D341Med (cell line): ENCODE measurements around the gene COL9A3.
A peak's percentile ranks its signal among the peaks of the same experiment; 100 is the strongest.

Experiments
- DNase-seq: peaks from one replicate; pipeline ENCODE4 v3.0.0; 2012; ENCODE audit warnings: low spot score

COL9A3 gene

DNA sequence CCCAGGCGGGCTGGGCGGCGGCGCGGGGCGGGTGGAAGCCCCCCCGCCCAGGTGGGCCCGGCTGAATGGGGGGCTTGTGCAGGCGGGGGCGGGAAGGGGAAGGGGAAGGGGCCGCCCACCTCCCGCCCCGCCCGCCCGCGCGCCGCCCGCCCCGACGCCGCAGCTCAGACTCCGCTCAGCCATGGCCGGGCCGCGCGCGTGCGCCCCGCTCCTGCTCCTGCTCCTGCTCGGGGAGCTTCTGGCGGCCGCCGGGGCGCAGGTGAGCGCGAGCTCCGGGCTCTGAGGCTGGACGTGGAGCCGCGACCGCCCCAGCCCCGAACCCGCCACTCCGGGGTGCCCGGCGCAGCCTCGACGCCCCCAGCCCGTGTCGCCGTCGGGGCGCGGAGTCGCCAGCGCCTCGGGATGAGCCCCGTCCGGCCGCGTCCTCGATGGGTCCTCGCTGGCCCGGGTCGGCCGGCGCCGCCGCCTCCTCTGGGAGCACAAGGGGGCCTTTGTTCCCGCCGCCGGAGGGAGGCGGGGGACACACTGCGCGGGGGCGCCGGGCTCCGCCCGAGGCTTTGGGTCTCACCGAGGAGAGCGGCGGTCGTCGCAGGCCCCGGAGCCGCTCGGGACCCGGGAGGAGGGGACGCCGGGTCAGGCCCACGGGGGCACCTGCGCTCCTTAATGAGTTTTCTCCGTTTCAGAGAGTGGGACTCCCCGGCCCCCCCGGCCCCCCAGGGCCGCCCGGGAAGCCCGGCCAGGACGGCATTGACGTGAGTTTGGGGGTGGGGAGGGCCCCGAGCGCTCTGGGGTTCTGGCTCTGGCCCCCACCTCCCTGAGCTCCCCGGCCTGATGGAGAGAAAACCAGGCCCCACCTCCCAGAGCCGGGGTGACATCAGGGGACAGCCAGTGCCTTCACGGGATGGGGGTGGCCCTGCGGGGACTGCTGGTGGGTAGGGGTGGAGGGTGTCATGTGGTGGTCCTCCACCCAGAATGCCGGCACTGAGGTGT is at the start of gene COL9A3:
Gene COL9A3 (plus strand): TSS at position 167 of the 990 bp plus-strand sequence. CDS start 15 bp downstream, at position 182.
- DNase-seq, result peak; percentile 81

DNA sequence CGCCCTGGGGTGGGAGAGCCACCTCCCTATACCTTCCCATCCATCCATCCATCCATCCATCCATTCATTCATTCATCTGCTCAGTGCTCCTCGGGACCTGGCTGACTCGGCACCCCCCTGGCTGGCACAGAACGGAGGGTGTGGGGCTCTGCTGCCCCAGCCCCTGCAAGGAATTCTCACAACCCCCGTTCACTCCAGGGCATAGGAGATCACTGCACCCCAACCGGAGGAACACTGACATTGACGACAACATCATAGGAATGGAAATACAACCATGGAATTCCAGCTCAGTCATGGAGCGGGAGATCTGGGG is 48.7 kb upstream of the COL9A3 start:
- no peak for DNase-seq

- DNase-seq, result no peak
Measured at GRCh38 chr20:62768551-62769287, 48.1 kb upstream of the COL9A3 start.

DNA sequence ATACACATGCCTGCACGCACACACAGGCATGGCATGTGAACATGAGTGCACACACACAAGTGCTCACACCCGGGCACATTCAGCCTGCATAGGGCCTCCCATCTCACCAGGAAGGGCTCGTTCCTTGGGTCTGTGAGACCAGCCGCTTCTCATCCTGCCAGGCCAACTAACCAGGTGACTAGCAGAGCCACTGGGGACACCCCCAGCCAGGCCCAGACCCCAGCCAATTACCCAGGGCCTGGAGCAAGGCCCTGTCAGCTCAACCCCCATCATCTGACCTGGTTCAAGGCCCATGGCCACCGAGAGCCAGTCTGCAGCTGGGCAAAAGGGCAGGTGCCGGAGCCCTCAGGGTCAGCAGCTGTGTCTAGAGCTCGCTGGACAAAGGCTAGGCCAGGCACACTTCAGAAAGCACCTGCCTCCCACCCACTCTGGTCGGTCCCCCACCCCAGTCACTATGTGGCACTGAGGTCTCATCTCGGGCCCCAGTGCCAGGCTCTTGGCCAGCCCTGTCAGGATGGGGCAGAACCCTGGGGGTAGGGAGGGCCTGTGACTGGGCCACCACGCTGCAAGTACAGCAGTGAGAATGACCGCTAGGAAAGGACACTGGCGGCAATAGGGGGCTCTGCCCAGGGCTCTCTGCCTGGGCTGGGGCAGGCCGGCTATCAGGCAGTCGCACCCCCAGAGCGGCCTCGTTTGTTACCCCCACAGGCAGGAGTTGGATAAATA is 47.3 kb upstream of the COL9A3 start:
- no peak for DNase-seq

DNA sequence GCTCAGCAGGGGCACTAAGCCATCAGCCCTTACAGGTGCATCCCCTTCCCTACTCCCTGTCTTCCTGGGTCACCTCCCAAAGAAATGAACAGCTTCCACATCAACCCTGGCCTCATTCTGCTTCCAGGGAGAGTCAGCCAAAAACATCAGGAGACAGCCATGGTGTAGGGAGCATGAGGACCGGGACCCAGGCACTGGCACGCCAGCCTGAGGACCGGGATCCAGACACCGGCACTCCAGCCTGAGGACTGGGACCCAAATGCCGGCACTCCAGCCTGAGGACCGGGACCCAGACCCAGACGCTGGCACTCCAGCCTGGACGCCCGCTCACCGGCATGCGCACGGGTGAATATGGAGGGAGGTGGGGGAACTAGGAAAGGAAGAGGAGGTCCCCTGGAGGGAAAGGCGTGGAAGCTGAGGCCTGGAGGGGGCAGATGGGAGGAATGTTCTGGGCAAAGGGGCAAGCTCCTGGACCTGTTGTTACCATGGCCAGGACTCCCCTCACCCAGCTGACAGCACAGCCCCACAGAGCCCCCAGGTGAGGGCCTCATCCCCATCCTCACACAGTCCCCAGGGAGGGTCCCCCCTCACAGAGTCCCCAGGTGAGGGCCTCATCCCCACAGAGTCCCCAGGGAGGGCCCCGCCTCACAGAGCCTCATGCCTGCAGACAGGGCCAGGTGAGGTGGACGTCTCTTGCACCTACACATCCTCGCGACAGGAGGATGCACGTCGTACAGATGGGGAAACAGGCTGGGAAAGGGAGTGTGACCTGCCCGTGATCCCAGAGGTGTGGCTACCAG is 46.5 kb upstream of the COL9A3 start:
- DNase-seq, result no peak

- no peak for DNase-seq
Measured at GRCh38 chr20:62770916-62771315, 45.9 kb upstream of the COL9A3 start.

DNA sequence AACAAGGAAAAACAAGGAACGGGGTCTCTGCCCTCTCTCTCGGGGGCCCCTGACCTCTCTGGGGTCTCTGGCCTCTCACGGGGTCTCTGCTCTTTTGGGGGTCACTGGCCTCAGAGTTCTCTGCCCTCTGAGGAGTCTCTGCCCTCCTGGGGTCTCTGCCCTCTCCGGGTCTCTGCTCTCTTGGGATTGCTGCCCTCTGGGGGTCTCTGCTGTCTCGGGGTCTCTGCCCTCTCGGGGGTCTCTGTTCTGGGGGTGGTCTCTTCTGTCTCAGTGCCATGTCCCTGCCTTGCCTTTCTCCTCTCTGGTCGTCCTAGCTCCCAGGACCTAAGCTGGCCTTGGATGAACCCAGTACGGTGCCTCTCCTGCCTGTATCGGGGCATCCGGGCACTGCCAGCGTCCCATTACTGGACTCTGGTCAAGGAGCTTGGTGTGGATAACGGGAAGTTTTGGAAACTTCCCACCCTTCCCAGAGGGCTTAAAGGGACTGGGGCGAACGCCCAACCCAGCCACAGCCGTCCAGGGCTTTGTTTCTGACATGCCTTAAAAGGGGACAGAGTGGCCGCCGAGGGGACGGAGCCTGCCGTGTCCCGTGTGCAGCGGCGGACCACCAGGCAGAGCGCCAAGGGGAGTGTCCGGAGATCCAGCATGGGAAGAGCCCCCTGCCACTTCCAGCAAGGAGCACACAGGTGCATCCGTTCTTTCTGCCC is 45.3 kb upstream of the COL9A3 start:
- DNase-seq, result no peak

- DNase-seq, result no peak
Measured at GRCh38 chr20:62772103-62772611, 44.7 kb upstream of the COL9A3 start.

DNA sequence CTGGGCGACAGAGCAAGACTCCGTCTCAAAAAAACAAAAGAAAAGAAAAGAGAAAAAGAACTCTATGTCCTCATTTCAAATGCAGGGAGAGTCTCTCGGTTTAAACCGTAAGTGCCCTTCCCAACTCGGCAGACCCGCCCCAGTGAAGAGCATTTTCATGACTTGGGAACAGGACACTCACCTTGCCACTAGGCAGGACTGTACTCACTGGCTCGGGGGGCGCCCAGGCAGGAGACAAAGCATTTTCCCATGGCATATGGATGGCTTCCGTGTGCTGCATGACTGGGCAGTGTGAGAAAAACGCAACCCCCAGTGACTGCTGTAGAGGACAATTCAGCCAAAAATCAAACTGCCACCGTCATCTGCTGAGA is 44.2 kb upstream of the COL9A3 start:
- DNase-seq, result no peak

DNA sequence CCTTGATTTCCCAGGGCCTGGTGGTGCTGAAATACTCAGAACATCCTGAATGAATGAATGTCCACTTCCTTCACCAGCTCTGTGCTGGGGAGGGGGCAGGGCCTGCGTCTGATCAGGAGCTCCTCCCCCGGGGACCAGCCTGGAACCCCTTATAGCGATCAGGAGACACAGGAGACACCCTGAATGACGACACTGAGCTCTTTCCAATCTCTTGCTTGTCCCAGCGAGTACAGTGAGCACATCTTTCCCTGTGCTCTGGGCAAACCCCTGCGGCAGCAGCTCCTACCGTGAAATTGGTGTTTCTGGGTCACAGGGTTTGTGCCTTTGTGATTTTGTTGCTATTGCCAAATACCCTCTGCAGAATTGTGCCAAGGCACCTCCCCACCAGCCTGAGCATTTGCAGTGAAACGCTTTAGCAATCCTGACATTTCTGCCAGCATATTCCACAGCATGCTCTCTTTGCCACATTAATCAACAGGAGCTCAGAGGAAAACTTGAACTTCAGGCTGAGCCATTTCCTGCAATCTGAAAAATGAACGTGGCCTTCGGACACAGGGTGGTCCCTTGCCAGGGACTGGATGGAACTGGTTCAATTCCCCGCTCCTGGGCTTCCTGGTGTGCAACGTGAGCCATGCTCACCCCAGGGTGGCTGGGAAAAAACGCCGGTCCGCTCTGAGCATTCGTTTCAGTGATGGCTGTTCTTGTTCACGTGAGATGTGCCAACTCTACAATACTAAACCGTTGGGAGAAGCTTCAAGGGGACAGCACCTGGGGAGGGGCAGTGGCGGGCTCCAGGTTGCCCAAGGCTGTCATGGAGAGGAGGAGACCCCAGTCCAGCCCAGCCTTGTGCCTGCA is 43.6 kb upstream of the COL9A3 start:
- DNase-seq, result no peak

DNA sequence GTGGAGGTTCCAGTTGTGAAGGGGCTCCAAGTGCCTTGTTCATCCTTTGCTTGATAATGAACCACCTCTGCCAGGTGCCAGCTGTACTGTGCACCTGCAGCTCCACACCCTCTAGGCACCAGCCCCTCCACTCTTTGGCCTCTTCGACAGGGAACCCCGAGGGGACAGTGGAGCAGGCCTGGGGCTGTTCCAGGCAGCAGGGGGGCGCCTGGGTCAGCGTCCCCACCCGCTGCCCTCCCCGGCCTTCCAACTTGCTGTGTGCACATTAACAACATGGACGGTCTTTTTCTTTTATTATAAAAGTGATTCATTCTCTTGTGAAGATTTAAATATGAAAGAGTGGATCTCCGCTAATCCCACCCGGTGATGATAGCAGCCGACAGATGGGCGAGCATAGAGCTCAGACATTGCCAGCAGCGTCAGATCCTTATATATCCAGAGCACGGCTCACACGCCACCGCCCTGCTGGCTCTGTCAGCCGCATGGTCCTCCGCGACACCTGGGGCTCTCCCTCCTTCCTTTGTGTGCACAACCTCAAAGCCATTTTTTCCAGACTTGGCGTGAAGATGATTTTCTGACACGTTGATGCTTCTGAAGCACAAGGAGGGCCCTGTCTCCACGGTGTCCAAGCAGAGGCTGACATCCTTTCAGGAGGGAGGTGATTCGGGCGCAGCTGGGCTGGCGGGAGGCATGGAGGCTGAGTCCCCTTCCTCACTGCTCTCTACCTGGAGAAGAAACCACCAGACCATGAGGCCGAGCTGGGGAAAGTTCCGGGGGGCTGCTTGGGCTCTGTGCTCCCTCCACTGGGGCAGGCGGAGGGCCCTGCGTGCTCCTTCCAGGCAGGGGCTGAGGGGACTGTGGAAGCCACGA is 42.8 kb upstream of the COL9A3 start:
- peak; percentile 85 for DNase-seq

DNA sequence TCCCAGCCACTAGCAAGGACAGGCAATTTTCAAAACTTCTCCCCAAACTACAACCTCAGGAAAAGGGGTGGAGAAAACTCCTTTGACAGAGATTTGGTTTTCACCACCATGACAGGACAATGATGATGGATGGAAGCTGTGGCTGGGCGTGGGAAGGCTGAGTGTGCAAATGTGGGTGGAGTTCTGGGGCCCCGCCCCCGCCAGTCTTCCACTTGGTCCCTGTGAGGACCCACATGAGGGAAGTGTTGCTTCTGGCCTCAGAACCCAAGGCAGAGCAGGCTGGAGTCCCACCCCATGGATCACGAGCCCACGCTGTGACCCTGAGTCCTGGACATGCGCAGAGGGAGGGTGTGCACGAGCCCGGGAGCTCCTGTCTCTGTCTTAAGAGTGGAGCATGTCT is 42.1 kb upstream of the COL9A3 start:
- no peak for DNase-seq

DNA sequence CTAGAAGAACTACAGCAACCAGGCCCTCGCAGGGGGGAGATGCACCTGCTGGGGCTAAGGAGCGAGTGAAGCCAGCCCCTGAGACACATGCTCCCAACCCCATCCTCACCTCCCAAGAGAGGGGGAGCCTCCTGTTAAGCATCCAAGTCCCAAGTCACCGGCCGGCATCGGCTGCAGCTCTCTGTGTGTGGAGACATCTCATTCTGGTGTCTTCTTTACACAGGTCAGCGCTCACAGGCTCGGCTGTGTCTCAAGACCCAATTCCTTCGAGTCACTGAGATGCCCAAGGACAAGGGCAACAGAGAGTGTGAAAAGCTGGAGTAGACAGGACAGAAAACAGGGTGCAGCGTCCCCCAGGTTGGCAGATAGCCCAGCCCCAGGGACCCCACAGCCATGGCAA is 41.6 kb upstream of the COL9A3 start:
- no peak for DNase-seq

DNA sequence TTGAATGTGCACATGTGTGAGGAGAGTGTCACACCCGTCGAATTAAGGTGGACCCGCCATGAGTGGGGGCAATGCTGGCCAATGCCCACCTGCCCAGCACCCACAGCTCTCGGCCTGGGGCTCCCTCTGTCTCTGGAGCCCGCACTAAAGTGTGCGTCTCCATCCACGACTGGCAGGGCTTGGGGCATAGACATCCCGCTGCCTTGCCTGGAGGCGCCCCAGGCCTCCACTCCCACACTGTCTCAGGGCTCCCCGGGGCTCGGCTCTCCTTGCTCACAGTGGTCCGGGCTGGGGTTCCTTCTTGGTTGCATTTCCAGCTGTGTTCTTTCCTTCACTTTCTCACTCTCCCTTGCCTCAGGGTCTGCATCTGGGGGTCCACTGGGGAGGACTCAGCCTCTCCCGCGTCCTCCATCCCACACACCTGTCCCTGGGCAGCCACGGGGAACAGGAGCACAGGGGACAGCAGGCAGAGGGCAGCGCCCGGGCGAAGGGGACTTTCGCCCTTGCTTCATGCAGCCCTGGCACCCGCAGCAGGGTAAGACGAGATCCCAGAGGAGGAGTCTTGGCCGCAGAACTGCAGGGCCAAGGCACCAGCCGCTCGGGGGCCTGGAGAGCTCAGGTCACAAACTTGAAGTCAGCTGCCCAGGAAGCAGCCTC is 40.7 kb upstream of the COL9A3 start:
- DNase-seq, result no peak

GRCh38 chr20:62776692-62777527 is 39.9 kb upstream of the COL9A3 start:
- peak; percentile 75 for DNase-seq

- no peak for DNase-seq
Measured at GRCh38 chr20:62777528-62777830, 39.4 kb upstream of the COL9A3 start.

DNA sequence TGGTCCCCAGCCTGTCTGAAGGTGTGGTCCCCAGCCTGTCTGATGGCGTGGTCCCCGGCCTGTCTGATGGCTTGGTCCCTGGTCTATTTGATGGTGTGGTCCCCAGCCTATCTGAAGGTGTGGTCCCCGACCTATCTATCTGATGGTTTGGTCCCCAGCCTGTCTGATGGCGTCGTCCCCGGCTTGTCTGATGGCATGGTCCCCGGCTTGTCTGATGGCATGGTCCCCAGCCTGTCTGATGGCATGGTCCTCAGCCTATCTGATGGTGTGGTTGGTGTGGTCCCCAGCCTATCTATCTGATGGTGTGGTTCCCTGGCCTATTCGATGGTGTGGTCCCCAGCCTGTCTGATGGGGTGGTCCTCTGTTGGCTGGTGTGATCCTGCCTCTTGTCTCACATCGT is 38.8 kb upstream of the COL9A3 start:
- no peak for DNase-seq
